ENCODE results near the gene SLC38A10. TPM values are rescaled to one million over a fixed set of nuclear protein-coding genes. Genes with fewer than 3 reads are reported as not detected.

The SLC38A10 gene
- total RNA-seq, 2 donors from 2014 or later: 83.0 to 129 TPM

GRCh38 chr17:81329927-81330883, 35.1 kb upstream of the SLC38A10 start:
- TF ChIP-seq, protein P1, sequence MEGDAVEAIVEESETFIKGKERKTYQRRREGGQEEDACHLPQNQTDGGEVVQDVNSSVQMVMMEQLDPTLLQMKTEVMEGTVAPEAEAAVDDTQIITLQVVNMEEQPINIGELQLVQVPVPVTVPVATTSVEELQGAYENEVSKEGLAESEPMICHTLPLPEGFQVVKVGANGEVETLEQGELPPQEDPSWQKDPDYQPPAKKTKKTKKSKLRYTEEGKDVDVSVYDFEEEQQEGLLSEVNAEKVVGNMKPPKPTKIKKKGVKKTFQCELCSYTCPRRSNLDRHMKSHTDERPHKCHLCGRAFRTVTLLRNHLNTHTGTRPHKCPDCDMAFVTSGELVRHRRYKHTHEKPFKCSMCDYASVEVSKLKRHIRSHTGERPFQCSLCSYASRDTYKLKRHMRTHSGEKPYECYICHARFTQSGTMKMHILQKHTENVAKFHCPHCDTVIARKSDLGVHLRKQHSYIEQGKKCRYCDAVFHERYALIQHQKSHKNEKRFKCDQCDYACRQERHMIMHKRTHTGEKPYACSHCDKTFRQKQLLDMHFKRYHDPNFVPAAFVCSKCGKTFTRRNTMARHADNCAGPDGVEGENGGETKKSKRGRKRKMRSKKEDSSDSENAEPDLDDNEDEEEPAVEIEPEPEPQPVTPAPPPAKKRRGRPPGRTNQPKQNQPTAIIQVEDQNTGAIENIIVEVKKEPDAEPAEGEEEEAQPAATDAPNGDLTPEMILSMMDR (IDR thresholded peaks at IDR 0.05): no peak
- ATAC-seq (ENCODE audit: insufficient number of reproducible peaks, low FRiP score, low read depth) (no peak), DNase-seq (ENCODE audit: low spot score) (no peak)
- no peaks in the 10 kb centered on the region for H3K27me3 ChIP-seq (replicated peaks; ENCODE audit: insufficient read depth)
- H3K27ac ChIP-seq: no peak overlapping the region
- no peaks in the 10 kb centered on the region for H3K36me3 ChIP-seq
- H3K4me3 ChIP-seq: no peak overlapping the region
- H3K4me1 ChIP-seq (ENCODE audit: control insufficient read depth in 1 of 2, low read depth in 2 of 2): peaks cover 13 to 14% of the 10 kb centered on the region in 2 donors
- H3K9me3 ChIP-seq: no peaks in the 10 kb centered on the region

GRCh38 chr17:81328978-81329926, 34.1 kb upstream of the SLC38A10 start:
- Histone ChIP-seq H3K4me3 (no peak overlapping the region), H3K9me3 (no peaks in the 10 kb centered on the region), H3K4me1 (ENCODE audit: control insufficient read depth in 1 of 2, low read depth in 2 of 2) (peaks cover 13 to 14% of the 10 kb centered on the region in 2 donors), H3K27me3 (replicated peaks; ENCODE audit: insufficient read depth) (no peaks in the 10 kb centered on the region), H3K36me3 (no peaks in the 10 kb centered on the region), H3K27ac (no peak overlapping the region)
- DNase-seq (ENCODE audit: low spot score): no peak
- TF ChIP-seq, protein P1 (IDR thresholded peaks at IDR 0.05): no peak
- ATAC-seq (ENCODE audit: insufficient number of reproducible peaks, low FRiP score, low read depth): peak; percentile 27

- no peak overlapping the region for H3K4me3 ChIP-seq
- no peak for DNase-seq (ENCODE audit: low spot score)
- H3K4me1 ChIP-seq (ENCODE audit: control insufficient read depth in 1 of 2, low read depth in 2 of 2): peaks cover 13 to 14% of the 10 kb centered on the region in 2 donors
- H3K27me3 ChIP-seq (replicated peaks; ENCODE audit: insufficient read depth): no peaks in the 10 kb centered on the region
- TF ChIP-seq, protein P1 (IDR thresholded peaks at IDR 0.05): no peak
- no peaks in the 10 kb centered on the region for H3K36me3 ChIP-seq
- no peaks in the 10 kb centered on the region for H3K9me3 ChIP-seq
- no peak for ATAC-seq (ENCODE audit: insufficient number of reproducible peaks, low FRiP score, low read depth)
- no peak overlapping the region for H3K27ac ChIP-seq
Measured at GRCh38 chr17:81328489-81328888, 33.4 kb upstream of the SLC38A10 start.

DNA sequence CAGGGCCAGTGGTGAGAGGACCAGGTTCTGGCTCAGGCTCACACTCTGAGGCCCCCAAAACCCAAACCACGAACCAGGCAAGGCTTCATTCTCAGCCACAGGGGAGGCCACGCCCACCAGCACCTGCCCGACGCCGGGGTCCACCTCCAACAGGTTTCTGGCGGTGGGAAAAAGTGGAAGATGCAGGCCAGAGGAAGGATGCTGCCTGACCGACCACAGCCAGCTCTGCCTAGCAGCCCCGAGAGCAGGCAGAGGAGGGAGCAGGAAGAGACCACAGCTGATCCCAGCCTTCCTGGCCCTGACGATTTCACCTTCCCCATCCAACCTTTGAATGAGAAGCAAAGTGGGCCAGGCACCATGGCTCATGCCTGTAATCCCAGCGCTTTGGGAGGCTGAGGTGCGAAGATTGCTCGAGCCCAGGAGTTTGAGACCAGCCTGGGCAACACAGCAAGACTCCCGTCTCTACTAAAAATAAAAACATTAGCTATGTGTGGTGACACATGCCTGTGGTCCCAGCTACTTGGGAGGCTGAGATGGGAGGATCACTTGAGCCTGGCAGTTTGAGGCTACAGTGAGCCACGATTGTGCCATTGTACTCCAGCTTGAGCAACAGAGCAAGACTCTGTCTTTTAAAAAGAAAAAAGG, 30.7 kb upstream of the SLC38A10 start:
- Histone ChIP-seq H3K4me1 (ENCODE audit: control insufficient read depth in 1 of 2, low read depth in 2 of 2) (peaks cover 13 to 14% of the 10 kb centered on the region in 2 donors), H3K27ac (no peak overlapping the region)

More for the DNA sequence above, 30.7 kb upstream of the SLC38A10 start:
- DNase-seq (ENCODE audit: low spot score): no peak
- ATAC-seq (ENCODE audit: insufficient number of reproducible peaks, low FRiP score, low read depth): no peak
- Histone ChIP-seq H3K36me3 (no peaks in the 10 kb centered on the region), H3K4me3 (no peak overlapping the region), H3K9me3 (no peaks in the 10 kb centered on the region), H3K27me3 (replicated peaks; ENCODE audit: insufficient read depth) (no peaks in the 10 kb centered on the region)
- TF ChIP-seq, protein P1 (IDR thresholded peaks at IDR 0.05): no peak
